Measurements from ENCODE around the gene EDIL3.
A peak's percentile ranks its signal among the peaks of the same experiment; 100 is the strongest.

Gene EDIL3

GRCh38 chr5:84115727-84116126 is 269.0 kb downstream of the EDIL3 start:
- no peak for DNase-seq
- no peak overlapping the region for H2AFZ ChIP-seq (ENCODE audit: low read depth, low read length)
- H3K27ac ChIP-seq (ENCODE audit: low read length, poor library complexity, severe bottlenecking) = no peak overlapping the region
- no peak overlapping the region for H2AK5ac ChIP-seq (ENCODE audit: low read length, severe bottlenecking)
- H4K8ac ChIP-seq (ENCODE audit: low read length) = no peak overlapping the region
- H3K18ac ChIP-seq (ENCODE audit: low read depth in 1 of 2, low read length in 2 of 2) = no peak overlapping the region
- H3K4ac ChIP-seq (ENCODE audit: low read depth in 1 of 2, low read length in 2 of 2) = no peak overlapping the region
- no peak overlapping the region for H3K23ac ChIP-seq (ENCODE audit: low read length in 2 of 2)
- H2BK120ac ChIP-seq (ENCODE audit: low read depth, low read length) = no peak overlapping the region
- no peak overlapping the region for H2BK15ac ChIP-seq (ENCODE audit: low read depth, poor library complexity, severe bottlenecking)
- H3K14ac ChIP-seq (ENCODE audit: low read length in 2 of 2) = no peak overlapping the region
- H4K91ac ChIP-seq (ENCODE audit: low read length) = no peak overlapping the region
- H3K4me3 ChIP-seq (ENCODE audit: insufficient read depth in 1 of 2, low read depth in 1 of 2, low read length in 2 of 2) = no peak overlapping the region
- no peak overlapping the region for H2BK5ac ChIP-seq (ENCODE audit: low read depth, low read length, poor library complexity, severe bottlenecking)
- no peaks in the 10 kb centered on the region for H3K9me3 ChIP-seq (ENCODE audit: control insufficient read depth, low read length)
- no peaks in the 10 kb centered on the region for H3K36me3 ChIP-seq (ENCODE audit: control insufficient read depth in 1 of 2, insufficient read depth in 2 of 2, low read depth in 1 of 2, low read length in 2 of 2)
- peaks cover 2% of the 10 kb centered on the region for H3K4me1 ChIP-seq (ENCODE audit: control insufficient read depth, insufficient read depth, low read depth, low read length)
- H3K27me3 ChIP-seq (ENCODE audit: control insufficient read depth in 1 of 2, insufficient read depth in 1 of 2, low read length in 2 of 2) = no peaks in the 10 kb centered on the region
- H3K4me2 ChIP-seq (ENCODE audit: low read length, poor library complexity, severe bottlenecking) = no peak overlapping the region
- WGBS = no CpG with 5 or more reads among the region's 1 CpG
- H3K79me1 ChIP-seq (replicated peaks; ENCODE audit: low read length, poor library complexity, severe bottlenecking) = peaks cover 10% of the 10 kb centered on the region
- no peak overlapping the region for H2BK12ac ChIP-seq (ENCODE audit: low read length in 2 of 2)
- H3K9ac ChIP-seq (ENCODE audit: low read length) = no peak overlapping the region

- Histone ChIP-seq H3K4me1 (ENCODE audit: control insufficient read depth, insufficient read depth, low read depth, low read length) (peaks cover 2% of the 10 kb centered on the region), H4K8ac (ENCODE audit: low read length) (no peak overlapping the region), H3K27me3 (ENCODE audit: control insufficient read depth in 1 of 2, insufficient read depth in 1 of 2, low read length in 2 of 2) (no peaks in the 10 kb centered on the region), H2BK120ac (ENCODE audit: low read depth, low read length) (no peak overlapping the region), H3K4me3 (ENCODE audit: insufficient read depth in 1 of 2, low read depth in 1 of 2, low read length in 2 of 2) (no peak overlapping the region), H3K27ac (ENCODE audit: low read length, poor library complexity, severe bottlenecking) (peak overlapping the region; percentile 60), H3K36me3 (ENCODE audit: control insufficient read depth in 1 of 2, insufficient read depth in 2 of 2, low read depth in 1 of 2, low read length in 2 of 2) (no peaks in the 10 kb centered on the region), H3K4me2 (ENCODE audit: low read length, poor library complexity, severe bottlenecking) (no peak overlapping the region), H2BK5ac (ENCODE audit: low read depth, low read length, poor library complexity, severe bottlenecking) (no peak overlapping the region), H2AFZ (ENCODE audit: low read depth, low read length) (no peak overlapping the region), H3K4ac (ENCODE audit: low read depth in 1 of 2, low read length in 2 of 2) (no peak overlapping the region), H2BK12ac (ENCODE audit: low read length in 2 of 2) (no peak overlapping the region), H3K9me3 (ENCODE audit: control insufficient read depth, low read length) (no peaks in the 10 kb centered on the region), H3K18ac (ENCODE audit: low read depth in 1 of 2, low read length in 2 of 2) (no peak overlapping the region), H3K79me1 (replicated peaks; ENCODE audit: low read length, poor library complexity, severe bottlenecking) (peaks cover 9% of the 10 kb centered on the region), H3K14ac (ENCODE audit: low read length in 2 of 2) (no peak overlapping the region), H4K91ac (ENCODE audit: low read length) (no peak overlapping the region), H3K9ac (ENCODE audit: low read length) (no peak overlapping the region), H2AK5ac (ENCODE audit: low read length, severe bottlenecking) (no peak overlapping the region), H2BK15ac (ENCODE audit: low read depth, poor library complexity, severe bottlenecking) (no peak overlapping the region), H3K23ac (ENCODE audit: low read length in 2 of 2) (no peak overlapping the region)
- DNase-seq = peak; percentile 10
- 94% methylated on average over 5 of the region's 6 CpGs for WGBS
Measured at GRCh38 chr5:84113246-84114105, 271.2 kb downstream of the EDIL3 start.

GRCh38 chr5:84092738-84093137 is 291.9 kb downstream of the EDIL3 start:
- no peak for DNase-seq
- H3K4me2 ChIP-seq (ENCODE audit: low read length, poor library complexity, severe bottlenecking) = no peak overlapping the region
- no peak overlapping the region for H2BK12ac ChIP-seq (ENCODE audit: low read length in 2 of 2)
- no peak overlapping the region for H4K8ac ChIP-seq (ENCODE audit: low read length)
- peaks cover 0 to 7% of the 10 kb centered on the region in 2 experiments for H3K36me3 ChIP-seq (ENCODE audit: control insufficient read depth in 1 of 2, insufficient read depth in 2 of 2, low read depth in 1 of 2, low read length in 2 of 2)
- no peak overlapping the region for H2BK120ac ChIP-seq (ENCODE audit: low read depth, low read length)
- H3K9me3 ChIP-seq (ENCODE audit: control insufficient read depth, low read length) = no peaks in the 10 kb centered on the region
- H3K14ac ChIP-seq (ENCODE audit: low read length in 2 of 2) = no peak overlapping the region
- H3K23ac ChIP-seq (ENCODE audit: low read length in 2 of 2) = no peak overlapping the region
- no peaks in the 10 kb centered on the region for H3K27me3 ChIP-seq (ENCODE audit: control insufficient read depth in 1 of 2, insufficient read depth in 1 of 2, low read length in 2 of 2)
- no peak overlapping the region for H3K27ac ChIP-seq (ENCODE audit: low read length, poor library complexity, severe bottlenecking)
- no peak overlapping the region for H4K91ac ChIP-seq (ENCODE audit: low read length)
- H3K4me1 ChIP-seq (ENCODE audit: control insufficient read depth, insufficient read depth, low read depth, low read length) = no peaks in the 10 kb centered on the region
- H3K9ac ChIP-seq (ENCODE audit: low read length) = no peak overlapping the region
- H2BK5ac ChIP-seq (ENCODE audit: low read depth, low read length, poor library complexity, severe bottlenecking) = no peak overlapping the region
- peaks cover 15% of the 10 kb centered on the region for H3K79me1 ChIP-seq (replicated peaks; ENCODE audit: low read length, poor library complexity, severe bottlenecking)
- H3K4me3 ChIP-seq (ENCODE audit: insufficient read depth in 1 of 2, low read depth in 1 of 2, low read length in 2 of 2) = no peak overlapping the region
- H2BK15ac ChIP-seq (ENCODE audit: low read depth, poor library complexity, severe bottlenecking) = no peak overlapping the region
- no peak overlapping the region for H3K4ac ChIP-seq (ENCODE audit: low read depth in 1 of 2, low read length in 2 of 2)
- no peak overlapping the region for H3K18ac ChIP-seq (ENCODE audit: low read depth in 1 of 2, low read length in 2 of 2)
- H2AFZ ChIP-seq (ENCODE audit: low read depth, low read length) = no peak overlapping the region
- H2AK5ac ChIP-seq (ENCODE audit: low read length, severe bottlenecking) = no peak overlapping the region
- 98% methylated on average over 2 of the region's 3 CpGs for WGBS

- Histone ChIP-seq H4K91ac (ENCODE audit: low read length) (no peak overlapping the region), H3K4me1 (ENCODE audit: control insufficient read depth, insufficient read depth, low read depth, low read length) (no peaks in the 10 kb centered on the region), H3K9me3 (ENCODE audit: control insufficient read depth, low read length) (no peaks in the 10 kb centered on the region), H2BK5ac (ENCODE audit: low read depth, low read length, poor library complexity, severe bottlenecking) (no peak overlapping the region), H4K8ac (ENCODE audit: low read length) (no peak overlapping the region), H3K9ac (ENCODE audit: low read length) (no peak overlapping the region), H3K27me3 (ENCODE audit: control insufficient read depth in 1 of 2, insufficient read depth in 1 of 2, low read length in 2 of 2) (no peaks in the 10 kb centered on the region), H3K36me3 (ENCODE audit: control insufficient read depth in 1 of 2, insufficient read depth in 2 of 2, low read depth in 1 of 2, low read length in 2 of 2) (peaks cover 0 to 8% of the 10 kb centered on the region in 2 experiments), H3K4me3 (ENCODE audit: insufficient read depth in 1 of 2, low read depth in 1 of 2, low read length in 2 of 2) (no peak overlapping the region), H3K27ac (ENCODE audit: low read length, poor library complexity, severe bottlenecking) (no peak overlapping the region), H2BK12ac (ENCODE audit: low read length in 2 of 2) (no peak overlapping the region), H2BK15ac (ENCODE audit: low read depth, poor library complexity, severe bottlenecking) (no peak overlapping the region), H3K18ac (ENCODE audit: low read depth in 1 of 2, low read length in 2 of 2) (no peak overlapping the region), H2AK5ac (ENCODE audit: low read length, severe bottlenecking) (no peak overlapping the region), H2BK120ac (ENCODE audit: low read depth, low read length) (no peak overlapping the region), H3K4ac (ENCODE audit: low read depth in 1 of 2, low read length in 2 of 2) (no peak overlapping the region), H3K14ac (ENCODE audit: low read length in 2 of 2) (no peak overlapping the region), H3K23ac (ENCODE audit: low read length in 2 of 2) (no peak overlapping the region), H2AFZ (ENCODE audit: low read depth, low read length) (no peak overlapping the region), H3K4me2 (ENCODE audit: low read length, poor library complexity, severe bottlenecking) (no peak overlapping the region), H3K79me1 (replicated peaks; ENCODE audit: low read length, poor library complexity, severe bottlenecking) (peaks cover 14% of the 10 kb centered on the region)
- 79% methylated on average over 3 of the region's 4 CpGs for WGBS
- no peak for DNase-seq
Measured at GRCh38 chr5:84091127-84091799, 293.4 kb downstream of the EDIL3 start.
